Left forelimb (tissue), 1 donor: ENCODE data around the gene USP36.
"Not testable (repeated sequence)": the region's sequence is repeated elsewhere in the genome, so short reads cannot be mapped to it uniquely, and the experiment has no call there.

Source experiments
- DNase-seq: peaks from one replicate; pipeline ENCODE4 v3.0.0-alpha.2; 2018; ENCODE audit warnings: low spot score

Gene USP36

GRCh38 chr17:78872486-78872885 is 31.9 kb upstream of the USP36 start:
- DNase-seq: no peak

DNA sequence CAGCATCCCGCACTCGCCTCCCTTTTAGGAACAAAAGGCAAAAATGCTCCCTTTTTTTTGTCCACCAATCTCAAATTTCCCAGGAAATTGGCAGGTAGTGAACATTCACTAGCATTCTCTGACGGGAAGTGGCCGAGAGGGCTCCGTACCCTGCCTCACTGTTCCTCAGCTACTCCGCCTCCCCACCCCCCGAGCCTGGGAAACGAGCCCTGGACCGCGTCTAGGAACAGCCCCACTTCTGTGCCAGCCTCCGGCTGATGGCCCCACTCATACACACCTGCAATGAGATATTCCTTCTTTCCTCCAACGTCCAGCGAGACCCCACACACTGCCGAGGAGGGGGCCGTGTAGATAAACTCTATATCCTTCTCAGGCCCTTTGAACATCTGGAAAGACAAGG is 30.0 kb upstream of the USP36 start:
- DNase-seq: no peak

DNA sequence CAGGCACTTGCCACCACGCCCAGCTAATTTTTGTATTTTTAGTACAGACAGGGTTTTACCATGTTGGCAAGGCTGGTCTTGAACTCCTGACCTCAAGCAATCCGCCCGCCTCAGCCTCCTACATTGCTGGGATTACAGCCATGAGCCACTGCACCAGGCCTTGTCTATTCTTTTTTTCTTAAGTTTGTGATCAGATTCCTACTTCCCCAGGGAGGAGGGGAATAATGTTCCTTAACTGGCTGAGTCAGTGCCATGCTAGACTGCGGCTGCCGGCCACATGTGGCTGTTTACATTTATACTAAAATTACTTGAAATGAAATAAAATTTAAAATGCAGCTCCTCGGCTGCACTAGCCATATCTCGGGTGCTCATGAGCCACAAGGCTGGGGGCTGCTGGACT is 27.8 kb upstream of the USP36 start:
- DNase-seq: no peak

DNA sequence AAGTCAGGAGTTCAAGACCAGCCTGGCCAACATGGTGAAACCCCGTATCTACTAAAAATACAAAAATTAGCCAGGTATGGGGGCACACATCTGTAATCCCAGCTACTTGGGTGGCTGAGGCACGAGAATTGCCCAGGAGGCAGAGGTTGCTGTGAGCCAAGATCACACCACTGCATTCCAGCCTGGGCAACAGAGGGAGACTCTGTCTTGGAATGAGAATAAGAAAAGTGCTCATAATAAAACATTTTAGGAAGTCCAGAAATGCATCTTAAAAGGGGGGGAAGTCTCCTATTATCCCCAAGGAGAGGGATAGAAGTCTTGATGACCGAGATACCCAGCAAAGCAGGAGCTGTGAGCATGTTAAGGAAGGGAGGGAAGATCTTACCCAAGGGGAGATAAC is 26.4 kb upstream of the USP36 start:
- not testable (repeated sequence) for DNase-seq

DNA sequence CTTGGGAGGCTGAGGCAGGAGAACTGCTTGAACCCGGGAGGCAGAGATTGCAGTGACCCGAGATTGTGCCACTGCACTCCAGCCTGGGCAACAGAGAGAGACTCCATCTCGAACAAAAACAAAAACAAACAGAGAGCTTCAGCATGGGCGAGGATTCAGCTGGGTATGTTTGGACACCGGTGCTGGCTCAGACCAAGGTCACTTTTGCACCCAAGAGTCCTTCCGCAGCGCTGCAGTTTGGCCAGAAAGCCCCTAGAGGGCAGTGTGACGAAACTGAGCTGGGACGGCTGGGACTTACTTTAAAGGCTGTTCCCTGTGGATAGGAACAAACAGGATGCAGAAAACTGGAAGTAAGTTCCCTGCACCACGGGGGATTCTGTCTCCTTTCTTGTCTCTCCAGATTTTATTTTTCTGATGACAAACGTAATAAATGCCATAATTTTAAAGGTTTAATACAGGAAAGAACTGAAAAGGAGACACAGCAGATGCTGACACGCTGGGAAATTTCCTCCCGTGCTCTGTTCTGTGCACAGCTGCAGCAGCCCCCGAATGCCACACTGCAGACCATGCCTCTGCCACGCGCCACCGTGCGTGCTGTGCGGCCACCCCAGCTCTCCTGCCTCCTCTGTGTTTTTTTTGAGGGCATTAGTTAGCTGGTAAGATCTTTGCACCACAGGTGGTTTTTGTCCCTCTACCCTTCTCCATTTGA is 25.2 kb upstream of the USP36 start:
- peak; percentile 82 for DNase-seq

DNA sequence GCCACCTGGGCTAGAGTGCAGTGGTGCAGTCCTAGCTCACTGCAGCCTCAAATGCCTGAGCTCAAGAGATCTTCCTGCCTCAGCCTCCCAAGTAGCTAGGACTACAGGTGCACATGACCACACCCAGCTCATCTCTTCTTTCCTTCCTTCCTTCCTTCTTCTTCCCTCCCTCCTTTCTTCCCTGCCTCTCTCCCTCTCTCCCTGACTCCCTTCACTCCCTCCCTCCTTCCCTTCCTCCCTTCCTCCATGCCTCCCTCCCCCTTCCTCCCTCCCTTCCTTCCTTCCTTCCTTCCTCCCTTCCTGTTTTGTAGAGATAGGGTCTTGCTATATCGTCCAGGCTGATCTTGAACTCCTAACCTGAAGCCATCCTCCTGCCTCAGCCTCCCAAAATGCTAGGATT is 23.5 kb upstream of the USP36 start:
- no peak for DNase-seq

DNA sequence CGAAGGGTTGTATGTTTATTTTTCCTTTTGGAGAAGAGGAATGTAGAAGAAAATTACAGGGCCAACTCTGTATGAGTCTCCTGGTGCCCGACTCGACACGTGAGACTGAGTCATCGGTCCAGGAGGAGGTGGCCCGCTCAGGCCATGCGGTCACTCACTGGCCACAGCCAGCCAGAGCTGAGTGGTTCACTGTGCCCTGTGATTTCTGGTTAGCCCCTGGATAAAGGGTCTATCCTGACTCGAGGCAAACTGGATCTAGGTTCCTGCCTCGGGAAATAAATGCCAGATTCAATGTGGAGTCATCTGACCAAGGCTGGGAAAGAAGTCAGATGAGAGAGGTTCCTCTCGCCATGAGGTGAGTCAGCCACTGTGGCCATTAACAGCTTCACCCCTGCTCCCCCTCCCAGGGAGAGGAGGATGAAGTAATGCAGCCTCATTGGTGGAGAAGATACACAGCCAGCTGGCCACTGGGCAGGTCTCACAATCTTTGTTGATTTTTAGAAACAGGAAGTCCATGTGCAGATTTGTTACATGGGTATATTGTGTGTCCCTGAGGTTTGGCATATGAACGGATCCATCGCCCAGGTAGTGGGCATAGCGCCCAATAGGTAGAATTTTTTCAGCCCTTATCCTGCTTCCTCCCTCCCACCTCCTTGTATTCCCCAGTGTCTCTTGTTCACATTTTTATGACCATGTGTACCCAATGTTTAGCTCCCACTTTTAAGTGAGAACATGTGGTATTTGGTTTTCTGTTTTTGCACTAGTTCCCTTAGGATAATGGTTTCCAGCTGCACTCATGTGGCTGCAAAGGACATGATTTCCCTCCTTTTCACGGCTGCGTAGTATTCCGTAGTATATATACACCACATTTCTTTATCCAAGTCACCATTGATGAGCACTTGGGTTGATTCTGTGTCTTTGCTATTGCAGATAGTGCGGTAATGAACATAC is 21.7 kb upstream of the USP36 start:
- DNase-seq: no peak

- DNase-seq: no peak
These were observed 20.6 kb upstream of the USP36 start for GRCh38 chr17:78861229-78861628.

- DNase-seq: no peak
These were observed 18.4 kb upstream of the USP36 start for GRCh38 chr17:78859051-78859450.

- DNase-seq: no peak
These were observed 16.7 kb upstream of the USP36 start for GRCh38 chr17:78857266-78857665.

DNA sequence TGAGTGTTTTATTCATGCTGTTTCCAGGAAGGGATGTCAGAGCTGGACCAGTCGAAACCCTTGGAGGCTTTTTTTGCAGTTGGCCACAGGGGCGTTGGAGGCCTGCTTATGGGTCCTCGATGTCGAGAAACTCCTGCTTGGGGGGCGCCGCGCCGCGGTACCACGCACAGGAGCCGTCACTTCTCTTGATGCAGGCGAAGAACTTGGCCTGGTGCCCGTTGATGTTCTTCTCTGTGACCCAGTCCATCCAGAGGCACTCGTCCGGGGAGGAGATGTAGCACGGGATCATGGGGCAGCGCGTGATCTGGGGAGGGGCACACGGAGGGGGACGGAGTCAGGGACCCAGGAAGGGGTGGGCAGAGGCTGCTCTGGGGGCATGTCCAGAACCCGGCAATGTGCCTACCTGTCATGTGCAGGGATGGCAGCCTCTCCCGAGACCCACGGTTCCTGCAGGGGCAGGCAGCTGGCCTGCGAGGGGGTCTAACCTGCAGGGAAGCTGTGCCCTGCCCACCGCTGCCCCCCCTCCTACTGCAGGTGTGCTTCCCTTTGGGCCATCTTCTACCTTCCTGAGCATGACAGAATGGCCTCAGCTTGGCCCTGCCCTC is 15.0 kb upstream of the USP36 start:
- DNase-seq: no peak

GRCh38 chr17:78854508-78854907 is 13.9 kb upstream of the USP36 start:
- no peak for DNase-seq

DNA sequence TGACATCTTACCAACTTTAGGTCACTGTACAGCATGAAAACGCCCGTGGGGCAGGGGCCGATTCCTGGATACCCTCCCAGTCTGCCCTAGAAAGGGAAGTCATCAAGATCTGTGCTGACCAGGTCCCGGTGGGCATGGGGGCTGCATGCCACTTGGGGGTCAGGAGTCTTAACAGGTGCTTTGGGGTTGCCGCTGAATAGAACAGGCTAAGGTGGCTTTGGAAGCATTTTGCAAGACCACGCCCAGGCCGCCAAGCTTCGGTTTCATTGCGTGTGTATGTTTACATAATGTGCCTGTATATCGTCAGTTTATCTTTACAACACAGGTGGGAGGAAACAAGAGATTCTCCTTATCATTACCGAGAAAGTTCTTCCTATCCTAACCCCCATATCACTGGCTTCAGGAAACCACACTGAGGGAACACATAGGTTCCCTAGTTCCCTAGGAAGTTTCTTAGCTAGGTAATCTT is 13.3 kb upstream of the USP36 start:
- DNase-seq: no peak

GRCh38 chr17:78852709-78853121 is 12.1 kb upstream of the USP36 start:
- no peak for DNase-seq

- no peak for DNase-seq
These were observed 8.4 kb upstream of the USP36 start for GRCh38 chr17:78849026-78849425.

GRCh38 chr17:78847052-78847451 is 6.4 kb upstream of the USP36 start:
- no peak for DNase-seq

GRCh38 chr17:78844301-78845005 is 3.8 kb upstream of the USP36 start:
- no peak for DNase-seq

DNA sequence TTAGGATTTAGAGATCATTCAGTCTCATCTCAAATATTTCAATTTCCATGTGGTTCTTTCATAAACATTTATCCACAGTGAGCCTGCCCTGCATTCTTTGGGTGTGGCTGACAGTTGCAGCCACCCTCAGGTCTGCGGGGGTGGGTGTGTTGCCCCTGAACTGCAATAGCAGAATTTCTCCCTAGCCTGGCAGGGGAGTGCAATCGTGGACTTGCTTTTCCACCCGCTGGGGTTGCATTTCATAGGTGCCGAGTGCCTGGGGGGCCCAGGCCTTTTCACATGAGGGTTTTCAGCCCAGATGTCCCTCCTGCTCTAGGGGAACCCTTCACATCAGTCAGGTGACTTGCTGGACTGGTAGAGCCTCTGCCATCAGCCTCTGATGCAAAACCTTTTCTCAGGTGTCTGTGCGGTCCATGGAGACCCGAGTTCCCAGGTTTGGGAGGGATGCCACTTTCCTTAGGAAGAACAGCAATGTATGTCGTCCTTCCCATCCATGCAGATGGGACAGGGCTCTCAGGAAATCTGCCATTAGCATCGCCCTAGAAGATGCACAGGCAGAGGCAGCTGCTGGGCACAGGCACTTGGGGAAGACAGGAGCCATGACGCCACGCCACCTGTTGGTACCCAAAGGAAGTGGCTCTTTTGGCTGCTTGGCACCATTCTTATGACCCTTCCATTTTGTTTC is 2.4 kb upstream of the USP36 start:
- no peak for DNase-seq

DNA sequence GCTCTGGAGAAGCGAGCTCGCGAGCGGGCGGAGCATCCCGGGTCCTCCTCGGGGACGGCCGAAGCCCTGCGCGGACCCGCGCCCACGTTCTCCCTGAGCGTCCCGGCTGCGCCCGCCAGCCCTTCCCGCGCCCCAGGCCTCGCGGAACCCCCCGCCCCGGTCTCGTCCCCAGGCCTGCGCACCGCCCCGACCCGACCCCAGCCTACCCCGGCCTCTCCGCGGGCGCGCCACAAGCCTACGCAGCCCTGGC is 159 bp downstream of the USP36 start:
- DNase-seq: no peak

DNA sequence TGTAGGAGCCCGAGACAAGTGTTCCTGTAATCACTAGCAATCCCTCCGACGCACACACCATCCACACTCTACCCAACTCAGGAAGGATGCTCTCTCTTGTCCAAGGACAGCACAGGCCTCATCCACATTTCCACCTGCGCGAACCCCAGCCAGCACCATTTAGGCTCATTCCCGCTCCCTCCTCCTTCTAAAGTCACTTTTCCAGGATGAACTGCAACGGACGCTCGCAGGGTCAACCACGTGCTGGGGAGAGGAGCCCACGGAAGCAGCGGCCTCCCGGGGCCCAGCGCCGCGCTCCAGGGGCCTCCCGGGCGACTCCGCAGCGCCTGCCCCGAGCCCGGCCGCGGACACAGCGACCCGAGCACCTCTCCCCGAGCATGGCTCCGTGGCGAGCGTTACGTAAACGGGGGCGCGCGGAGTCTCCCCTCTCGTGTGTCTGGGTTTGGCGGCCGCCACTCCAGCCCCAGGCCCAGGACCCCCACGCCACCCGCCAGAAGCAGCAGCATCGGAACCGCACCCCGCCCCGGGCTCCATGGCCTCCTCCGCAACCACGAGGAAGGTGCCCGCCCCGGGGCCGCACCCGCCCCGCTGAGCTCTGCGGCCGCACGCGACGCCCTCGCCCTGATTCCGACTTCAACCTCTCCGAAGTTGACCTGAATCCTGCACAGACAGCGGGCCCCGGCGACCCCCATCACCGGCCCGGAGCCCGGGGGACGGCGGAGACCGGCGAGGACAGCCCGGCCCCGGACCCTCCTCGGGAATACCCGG is 668 bp downstream of the USP36 start:
- DNase-seq: no peak

DNA sequence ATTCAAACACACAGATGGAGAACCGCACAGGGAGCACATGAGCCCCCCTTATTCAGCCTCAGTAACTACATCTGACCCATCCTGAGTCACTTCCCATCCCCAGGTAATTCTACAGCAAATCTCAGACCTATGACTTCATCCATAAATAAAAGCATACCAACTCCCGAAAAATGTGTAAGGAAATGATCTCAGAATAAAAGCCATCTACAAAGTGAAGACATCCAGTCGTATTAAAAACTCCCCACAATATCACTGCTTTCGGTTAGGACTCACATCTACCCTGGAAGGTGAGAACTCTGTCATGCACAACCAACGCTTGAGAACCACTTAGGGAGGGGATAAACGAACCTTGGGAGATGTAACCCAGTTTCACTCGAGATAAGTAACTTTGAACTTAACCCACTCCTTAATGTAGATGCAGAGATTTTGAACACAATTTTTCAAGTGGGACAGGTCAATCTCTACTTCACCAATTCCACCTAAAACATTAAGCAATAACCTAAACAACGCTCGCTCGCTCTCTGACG is 1.3 kb downstream of the USP36 start:
- DNase-seq: no peak
